ENCODE results near the gene PBLD. TPM values are rescaled to one million over a fixed set of nuclear protein-coding genes. Genes with fewer than 3 reads are reported as not detected.
A peak's percentile ranks its signal among the peaks of the same experiment; 100 is the strongest.
"Not testable (repeated sequence)": the region's sequence is repeated elsewhere in the genome, so short reads cannot be mapped to it uniquely, and the experiment has no call there.

Gene PBLD
- total RNA-seq, 1 experiment from 2014 or later = 3.4 TPM

DNA sequence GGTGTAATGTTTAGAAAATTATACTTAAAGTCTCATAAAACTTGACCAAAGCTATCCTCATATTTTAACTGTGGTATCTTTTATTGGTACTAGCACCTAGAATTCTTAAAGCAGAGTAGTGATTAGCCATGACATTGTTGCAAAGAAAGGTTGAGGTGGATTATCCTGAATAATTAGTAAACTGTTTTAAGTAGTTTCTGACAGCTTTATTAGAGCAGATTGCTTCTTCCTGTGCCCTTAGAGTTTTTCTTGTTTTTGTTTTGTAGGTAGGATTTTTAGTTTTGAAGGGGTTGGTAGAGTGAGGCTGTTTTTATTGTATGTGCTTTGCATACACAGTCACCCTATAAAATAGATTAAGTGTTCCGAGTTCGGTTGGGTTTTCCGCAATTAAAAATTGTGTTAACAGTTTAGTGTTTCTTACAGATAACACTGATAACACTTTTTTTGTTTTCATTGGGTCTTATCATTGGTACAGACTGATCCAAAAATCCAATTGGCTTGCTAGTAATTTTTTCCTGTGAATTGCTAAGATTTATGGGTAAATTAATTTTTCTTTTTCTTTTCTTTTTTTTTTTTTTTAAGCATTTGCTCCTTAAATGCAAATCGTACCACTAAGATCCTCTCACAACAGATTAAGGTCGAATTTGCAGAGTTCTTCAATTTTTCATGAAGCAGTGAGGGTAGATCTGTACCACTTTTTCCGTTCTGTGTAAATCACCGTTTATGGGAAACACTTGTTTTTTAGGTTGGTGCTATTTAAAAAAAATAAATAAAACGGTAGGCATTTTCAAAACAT lies 2.1 kb upstream of the PBLD start:
- Histone ChIP-seq H3K36me3 (peaks cover 75% of the 10 kb centered on the region), H3K9me3 (no peaks in the 10 kb centered on the region), H3K27me3 (no peaks in the 10 kb centered on the region), H3K4me3 (peak overlapping the region; percentile 93)
- no peak for DNase-seq

DNA sequence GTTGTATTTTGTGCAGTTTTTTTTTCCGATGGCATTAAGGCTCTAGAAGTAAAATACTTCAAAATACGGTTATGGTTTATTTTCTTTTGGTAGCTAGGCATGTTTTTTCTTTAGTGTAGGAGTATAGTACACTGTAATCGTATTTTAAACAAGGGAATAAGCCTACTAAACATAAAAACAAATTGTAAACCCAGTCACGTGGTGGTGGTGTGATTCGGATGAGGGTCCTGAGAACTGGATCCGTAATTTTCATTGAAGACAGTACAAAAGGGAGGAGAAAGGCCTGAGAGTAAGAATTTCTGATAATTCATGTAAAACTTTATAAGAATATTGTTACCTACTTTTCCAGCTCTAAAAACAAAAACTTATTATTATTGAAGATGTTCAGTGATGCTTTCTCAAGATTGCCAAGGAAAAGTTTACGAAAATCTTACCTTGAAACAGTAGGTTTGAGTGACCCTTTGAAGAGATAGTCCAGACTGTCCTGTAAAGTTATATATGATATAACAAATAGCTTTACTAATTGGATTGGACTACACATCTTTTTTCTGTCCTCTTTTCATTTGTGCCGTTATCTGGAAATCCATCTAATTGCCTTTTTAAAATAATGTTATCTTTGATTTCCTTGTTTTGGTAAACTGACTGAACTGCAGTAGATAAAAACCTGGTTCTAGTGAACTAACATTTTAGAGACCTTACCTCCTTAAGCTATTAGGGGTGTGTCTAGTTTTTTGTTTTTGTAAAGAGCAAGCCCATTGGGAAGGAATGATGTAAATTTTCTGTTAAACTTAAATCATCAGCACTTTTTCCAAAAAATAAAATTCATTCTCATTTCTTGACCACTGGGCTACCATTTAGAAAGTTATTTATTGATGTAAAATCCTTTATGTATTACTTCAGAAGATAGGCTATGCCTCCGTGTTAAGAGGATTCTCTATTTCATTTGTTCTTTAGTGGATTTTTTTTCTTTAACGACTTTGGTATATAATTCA lies 1.0 kb upstream of the PBLD start:
- Histone ChIP-seq H3K36me3 (peaks cover 64% of the 10 kb centered on the region), H3K27me3 (no peaks in the 10 kb centered on the region), H3K4me3 (peak overlapping the region; percentile 93), H3K9me3 (no peaks in the 10 kb centered on the region)
- DNase-seq = no peak

DNA sequence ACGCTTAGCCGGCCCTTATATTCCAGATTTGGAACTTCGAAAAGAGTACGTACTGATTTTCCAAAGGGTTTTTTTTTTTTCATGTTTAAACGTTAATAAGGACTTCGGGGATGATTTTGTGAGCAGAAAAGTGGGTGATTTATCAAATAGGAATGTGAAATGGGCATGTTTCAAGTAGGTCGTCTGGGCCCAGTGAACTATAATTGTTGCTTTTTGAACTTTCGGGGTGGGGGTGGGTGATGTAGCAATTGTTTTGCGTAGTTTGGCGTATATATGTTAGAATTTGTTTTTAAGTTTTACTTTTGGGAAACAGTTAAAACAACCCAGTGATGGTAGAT lies 299 bp upstream of the PBLD start:
- Histone ChIP-seq H3K36me3 (peaks cover 57% of the 10 kb centered on the region), H3K27me3 (no peaks in the 10 kb centered on the region), H3K4me3 (peak overlapping the region; percentile 93), H3K9me3 (no peaks in the 10 kb centered on the region)
- no peak for DNase-seq

DNA sequence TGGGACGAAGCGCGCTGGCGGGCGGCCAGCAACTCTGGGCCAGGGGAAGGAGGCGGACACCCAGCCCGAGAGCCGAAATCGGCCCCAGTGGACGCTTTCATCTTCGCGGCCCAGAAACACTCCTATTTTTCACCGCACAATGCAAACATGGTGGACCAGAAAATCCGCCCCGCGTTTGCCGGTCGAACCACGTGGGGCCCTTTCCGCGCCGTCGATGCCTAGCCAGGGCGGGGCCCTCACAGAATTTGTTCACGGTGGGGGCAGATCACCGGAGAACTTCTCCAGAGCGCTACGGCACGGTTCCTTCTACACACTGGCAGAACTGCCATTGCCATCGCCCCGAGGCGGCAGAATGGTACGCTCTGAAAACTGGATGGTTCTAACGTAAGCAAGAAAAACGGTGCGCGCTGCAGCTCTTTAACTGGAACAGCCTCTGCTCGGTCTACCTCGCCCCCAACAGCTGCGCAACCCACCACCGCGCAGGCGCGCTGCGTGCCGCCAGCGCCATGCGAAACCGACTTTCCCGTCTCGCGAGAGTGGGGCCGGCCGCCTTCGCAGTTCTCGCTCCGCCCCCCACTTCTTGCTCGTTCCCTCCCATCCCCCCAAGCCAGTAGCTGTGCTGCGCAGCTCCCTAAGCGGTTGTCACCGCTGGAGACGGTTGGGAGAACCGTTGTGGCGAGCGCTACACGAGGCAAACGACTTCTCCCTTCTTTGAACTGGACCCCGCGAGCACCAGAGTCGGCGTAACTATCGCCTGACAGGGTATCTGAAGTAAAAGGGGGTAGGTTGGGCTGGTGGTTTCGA lies 1.1 kb downstream of the PBLD start, which contains the start of gene HNRNPH3:
Gene HNRNPH3, plus strand, starts transcription at position 610 of the 804 bp plus-strand sequence. CDS start 5,158 bp downstream, outside the sequence.
- Histone ChIP-seq H3K9me3 (no peaks in the 10 kb centered on the region), H3K27me3 (no peaks in the 10 kb centered on the region), H3K4me3 (peak within 1 kb of the TSS; percentile 93), H3K36me3 (peaks cover 43% of the 10 kb centered on the region)
- peak; percentile 95 for DNase-seq

DNA sequence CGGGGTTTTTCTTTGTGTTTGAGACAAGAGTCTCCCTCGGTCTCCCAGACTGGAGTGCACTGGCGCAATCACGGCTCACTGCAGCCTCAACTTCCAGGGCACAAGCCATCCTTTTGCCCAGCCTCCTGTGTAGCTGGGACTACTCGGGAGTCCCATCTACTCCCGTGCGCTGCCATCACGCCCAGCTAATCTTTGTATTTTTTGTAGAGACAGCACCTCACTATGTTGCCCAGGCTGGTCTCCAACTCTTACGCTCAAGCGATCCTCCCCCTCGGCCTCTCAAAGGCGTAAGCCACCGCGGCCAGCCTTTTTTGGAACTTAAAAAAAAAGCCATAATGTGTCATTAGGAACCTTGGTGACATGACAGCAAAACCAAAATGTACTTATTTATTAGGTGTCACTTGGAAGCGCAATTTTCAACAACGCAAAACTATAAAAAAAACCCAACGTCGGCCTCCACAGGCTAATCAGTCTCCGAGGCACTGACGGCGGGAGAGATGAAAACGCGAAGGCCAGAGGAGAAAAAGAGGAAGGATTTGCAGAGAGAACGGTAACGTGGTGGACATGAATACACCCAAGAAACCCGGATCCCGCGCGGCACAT lies 1.8 kb downstream of the PBLD start:
- Histone ChIP-seq H3K4me3 (peak overlapping the region; percentile 93), H3K9me3 (no peaks in the 10 kb centered on the region), H3K36me3 (peaks cover 36% of the 10 kb centered on the region), H3K27me3 (no peaks in the 10 kb centered on the region)
- peak; percentile 17 for DNase-seq

DNA sequence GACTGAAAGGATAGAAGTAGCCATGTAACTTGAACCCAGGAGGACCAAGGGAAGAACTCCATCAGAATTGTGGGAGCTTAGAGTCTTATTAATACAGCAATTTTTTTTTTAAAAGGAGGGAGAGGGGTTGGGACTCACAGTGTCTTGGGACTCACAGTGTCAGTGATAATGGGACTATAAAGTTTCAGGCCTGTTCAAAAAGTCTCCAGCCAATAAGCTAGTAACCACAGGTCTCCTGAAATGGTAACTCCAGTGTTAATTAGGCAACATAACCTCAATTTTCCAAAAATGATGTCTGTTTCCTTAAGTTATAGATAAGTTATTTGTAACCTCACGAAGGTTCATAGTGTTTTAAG lies 3.2 kb downstream of the PBLD start:
- no peak for DNase-seq
- Histone ChIP-seq H3K36me3 (peaks cover 23% of the 10 kb centered on the region), H3K27me3 (no peaks in the 10 kb centered on the region), H3K4me3 (no peak overlapping the region), H3K9me3 (no peaks in the 10 kb centered on the region)

DNA sequence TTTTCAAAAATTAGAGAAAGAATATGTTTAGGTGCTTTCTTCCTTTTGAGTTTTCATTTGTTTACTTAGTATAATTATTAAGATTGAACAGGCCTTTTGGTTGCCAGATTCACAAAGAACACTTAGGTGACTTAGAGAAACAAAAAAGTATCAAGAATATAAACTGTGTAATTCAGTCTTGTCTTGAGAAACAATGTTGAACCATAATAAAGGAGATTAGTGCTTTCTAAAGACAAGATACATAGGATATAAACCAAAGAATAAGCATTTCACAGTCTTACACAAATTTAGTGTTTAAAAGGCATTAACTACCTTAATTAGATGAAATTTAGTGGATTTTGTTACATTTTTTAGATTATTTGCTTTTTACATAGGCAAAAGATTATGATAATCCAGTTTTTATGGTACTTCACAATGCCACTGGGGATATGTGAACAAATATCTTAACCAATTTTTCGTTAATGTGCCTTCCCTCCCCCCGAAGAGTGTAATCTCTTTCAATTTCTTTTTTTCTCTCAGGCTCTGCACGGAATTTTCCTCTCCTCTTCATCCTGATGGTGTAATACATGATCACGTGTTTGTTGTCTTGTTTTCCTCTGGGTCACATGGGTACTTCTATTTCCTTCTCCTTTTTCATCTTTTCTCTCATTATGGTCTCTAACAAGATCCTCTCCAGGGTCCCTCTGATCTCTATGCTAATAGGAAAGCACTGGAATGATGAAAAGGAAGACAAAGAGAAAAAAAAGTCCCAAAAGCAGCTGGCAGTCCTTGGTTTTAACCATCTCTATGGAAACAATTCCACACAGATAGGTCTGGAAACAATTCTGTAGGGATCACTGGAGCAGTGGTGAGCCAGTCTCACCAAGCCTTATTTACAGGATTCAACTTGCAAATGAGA lies 4.6 kb downstream of the PBLD start:
- no peaks in the 10 kb centered on the region for H3K27me3 ChIP-seq
- DNase-seq = no peak
- peak overlapping the region; percentile 18 for H3K4me3 ChIP-seq
- peaks cover 9% of the 10 kb centered on the region for H3K36me3 ChIP-seq
- no peaks in the 10 kb centered on the region for H3K9me3 ChIP-seq

DNA sequence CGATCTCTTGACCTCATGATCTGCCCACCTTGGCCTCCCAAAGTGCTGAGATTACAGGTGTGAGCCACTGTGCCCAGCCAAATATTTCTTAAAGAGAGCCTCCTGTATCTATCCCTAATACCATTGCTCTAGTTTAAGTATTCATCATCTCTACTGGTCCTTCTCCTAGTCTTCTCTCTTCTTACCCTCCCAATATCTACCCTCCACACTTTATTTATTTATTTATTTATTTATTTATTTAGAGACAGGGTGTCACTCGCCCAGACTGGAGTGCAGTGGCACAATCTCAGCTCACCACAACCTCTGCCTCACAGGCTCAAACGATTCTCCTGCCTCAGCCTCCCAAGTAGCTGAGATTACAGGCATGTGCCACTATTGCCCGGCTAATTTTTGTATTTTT lies 8.3 kb downstream of the PBLD start:
- DNase-seq, H3K4me3 ChIP-seq, H3K9me3 ChIP-seq, H3K36me3 ChIP-seq, H3K27me3 ChIP-seq: not testable (repeated sequence)

DNA sequence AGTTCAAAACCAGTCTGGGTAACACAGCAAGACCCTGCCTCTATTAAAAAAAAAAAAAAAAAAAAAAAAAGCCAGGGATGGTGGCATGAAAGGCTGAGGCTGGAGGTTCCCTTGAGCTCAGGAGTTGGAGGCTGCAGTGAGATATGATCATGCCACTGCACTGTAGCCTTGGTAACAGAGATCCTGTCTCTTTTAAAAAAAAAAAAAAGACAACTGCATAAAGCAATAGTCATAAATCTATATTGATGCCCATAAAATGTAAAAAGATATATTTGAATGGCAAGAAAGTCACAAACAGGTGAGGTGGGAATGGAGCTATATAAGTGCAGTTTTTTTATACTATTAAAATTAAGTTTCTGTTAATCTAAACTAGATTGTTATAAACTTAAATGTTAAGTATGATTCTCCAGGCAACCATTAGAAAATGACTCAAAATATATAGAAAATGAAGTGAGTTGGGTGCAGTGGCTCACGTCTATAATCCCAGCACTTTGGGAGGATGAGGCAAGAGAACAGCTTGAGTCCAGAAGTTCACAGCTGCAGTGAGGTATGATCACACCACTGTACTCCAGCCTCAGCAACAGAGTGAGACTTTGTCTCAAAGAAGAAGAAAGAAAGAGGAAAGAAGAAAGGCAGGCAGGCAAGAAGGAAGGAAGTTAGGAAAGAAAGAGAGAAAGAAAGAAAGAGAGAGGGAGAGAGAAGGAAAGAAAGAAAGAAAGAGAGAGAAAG lies 14.2 kb downstream of the PBLD start:
- Histone ChIP-seq H3K27me3 (no peaks in the 10 kb centered on the region), H3K36me3 (no peaks in the 10 kb centered on the region), H3K9me3 (peaks cover 12% of the 10 kb centered on the region), H3K4me3 (no peak overlapping the region)
- DNase-seq = no peak

DNA sequence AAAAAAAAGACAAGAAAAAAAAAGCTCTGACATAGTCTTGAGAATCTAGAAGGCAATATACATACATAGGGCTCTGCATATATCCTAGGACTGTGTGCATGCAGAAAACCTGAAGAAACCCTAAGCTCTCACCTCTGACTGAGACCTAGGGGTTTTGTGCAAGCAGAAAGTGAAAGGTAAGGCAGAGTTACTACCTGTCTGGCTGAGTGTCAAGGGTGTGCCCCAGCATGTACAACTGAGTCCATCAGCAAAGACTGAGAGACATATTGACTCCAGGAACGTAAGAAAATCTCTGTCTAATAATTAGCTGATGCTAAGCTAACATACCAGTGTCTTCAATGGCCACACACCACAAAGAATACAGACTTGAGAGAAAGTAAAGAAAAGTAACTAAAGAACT lies 17.1 kb downstream of the PBLD start:
- Histone ChIP-seq H3K4me3 (no peak overlapping the region), H3K36me3 (no peaks in the 10 kb centered on the region), H3K9me3 (peaks cover 12% of the 10 kb centered on the region), H3K27me3 (no peaks in the 10 kb centered on the region)
- no peak for DNase-seq

DNA sequence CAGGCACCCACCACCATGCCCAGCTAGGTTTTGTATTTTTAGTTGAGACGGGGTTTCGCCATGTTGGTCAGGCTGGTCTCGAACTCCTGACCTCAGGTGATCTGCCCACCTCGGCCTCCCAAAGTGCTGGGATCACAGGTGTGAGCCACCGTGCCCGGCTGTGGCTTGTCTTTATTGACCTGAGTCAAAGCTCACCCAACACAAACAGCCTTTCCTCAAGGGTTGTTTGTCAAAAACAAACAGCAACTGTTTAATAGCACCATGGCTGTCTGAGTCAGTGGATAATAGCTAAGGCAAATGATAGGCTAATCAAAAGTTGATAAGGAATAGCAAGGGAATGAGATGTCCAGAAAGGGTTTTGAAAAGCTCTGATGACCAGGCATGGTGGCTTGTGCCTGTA lies 17.8 kb downstream of the PBLD start:
- not testable (repeated sequence) for DNase-seq, H3K27me3 ChIP-seq

DNA sequence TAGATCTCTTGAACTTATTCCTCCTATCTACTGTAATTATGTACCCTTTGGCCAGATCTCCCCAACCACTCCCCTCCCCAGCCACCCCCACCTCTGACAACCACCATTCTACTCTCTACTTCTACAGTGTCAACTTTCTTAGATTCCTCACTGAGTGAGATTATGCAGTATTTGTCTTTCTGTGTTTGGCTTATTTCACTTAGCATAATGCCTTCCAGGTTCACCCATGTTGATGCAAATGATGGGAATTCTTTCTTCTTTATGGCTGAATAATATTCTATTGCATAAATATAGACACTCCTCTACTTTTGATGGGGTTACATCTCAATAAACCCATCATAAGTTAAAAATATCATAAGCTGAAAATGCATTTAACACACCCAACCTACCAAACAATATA lies 22.2 kb downstream of the PBLD start:
- no peaks in the 10 kb centered on the region for H3K27me3 ChIP-seq

More for the DNA sequence above, 17.8 kb downstream of the PBLD start:
- peaks cover 12% of the 10 kb centered on the region for H3K9me3 ChIP-seq
- H3K4me3 ChIP-seq, H3K36me3 ChIP-seq: not testable (repeated sequence)

DNA sequence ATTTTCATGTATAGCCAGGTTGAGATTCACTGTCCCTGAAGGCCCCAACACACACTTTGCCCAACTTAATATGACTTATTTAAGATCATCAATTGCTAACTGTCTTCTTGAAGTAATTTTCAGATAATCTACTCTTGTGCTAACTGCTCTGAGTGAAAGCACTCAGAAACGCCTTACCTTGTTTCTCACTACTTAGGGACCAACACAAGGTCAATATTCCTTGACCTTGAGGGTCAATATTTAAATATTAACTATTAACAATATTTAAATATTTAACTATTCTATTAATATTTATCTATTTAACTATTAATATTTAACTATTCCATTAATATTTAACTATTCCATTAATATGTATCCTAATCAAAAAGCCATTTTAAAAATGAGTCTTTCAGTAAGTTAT lies 26.9 kb downstream of the PBLD start:
- no peaks in the 10 kb centered on the region for H3K27me3 ChIP-seq
- no peak for DNase-seq
- no peaks in the 10 kb centered on the region for H3K9me3 ChIP-seq
- H3K36me3 ChIP-seq = no peaks in the 10 kb centered on the region
- H3K4me3 ChIP-seq = no peak overlapping the region

More for the DNA sequence above, 22.2 kb downstream of the PBLD start:
- no peaks in the 10 kb centered on the region for H3K9me3 ChIP-seq
- no peak overlapping the region for H3K4me3 ChIP-seq
- no peak for DNase-seq
- no peaks in the 10 kb centered on the region for H3K36me3 ChIP-seq

DNA sequence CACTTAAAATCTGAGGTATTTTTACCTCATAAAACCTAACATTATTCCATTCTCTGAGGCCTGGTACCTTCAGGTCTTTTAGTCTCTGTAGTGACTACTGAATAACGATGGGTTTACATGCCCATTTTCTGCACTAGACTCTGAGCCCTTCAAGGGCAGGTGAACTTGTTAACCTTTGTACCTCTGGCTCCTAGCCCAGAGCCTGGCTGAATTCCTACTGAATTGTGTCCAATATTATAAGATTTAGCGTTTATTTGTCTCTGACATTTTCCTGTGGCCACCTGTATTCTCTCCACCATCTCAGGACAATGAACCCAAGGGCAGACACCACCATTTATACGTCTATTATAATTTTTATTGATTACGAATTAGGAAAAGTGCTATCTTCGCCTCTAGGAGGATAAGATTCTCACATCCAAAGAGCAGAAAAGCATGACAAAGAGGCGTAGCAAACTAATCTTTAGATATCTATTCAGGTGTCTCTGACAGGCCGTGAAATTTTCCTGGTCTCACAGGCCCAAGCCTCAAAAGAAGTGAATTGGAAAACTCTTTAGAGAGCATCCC lies 28.8 kb downstream of the PBLD start:
- DNase-seq = no peak
- Histone ChIP-seq H3K36me3 (no peaks in the 10 kb centered on the region), H3K9me3 (no peaks in the 10 kb centered on the region), H3K27me3 (no peaks in the 10 kb centered on the region), H3K4me3 (no peak overlapping the region)

DNA sequence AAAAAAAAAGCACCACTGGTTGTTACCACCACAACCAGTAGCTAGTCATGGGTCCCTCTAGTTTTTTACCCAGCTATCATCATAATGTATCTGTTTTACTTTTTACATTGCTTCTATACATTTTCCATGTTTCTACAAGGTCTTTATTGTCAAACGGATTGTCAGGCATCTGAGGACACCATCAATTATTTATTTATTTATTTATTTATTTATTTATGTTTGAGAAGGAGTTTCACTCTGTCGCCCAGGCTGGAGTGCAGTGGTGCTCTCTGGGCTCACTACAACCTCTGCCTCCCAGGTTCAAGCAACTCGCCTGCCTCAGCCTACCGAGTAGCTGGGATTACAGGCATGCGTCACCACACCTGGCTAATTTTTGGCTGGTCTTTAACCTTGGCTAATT lies 29.9 kb downstream of the PBLD start:
- no peaks in the 10 kb centered on the region for H3K27me3 ChIP-seq
- no peak for DNase-seq
- H3K9me3 ChIP-seq = no peaks in the 10 kb centered on the region
- H3K4me3 ChIP-seq = no peak overlapping the region
- H3K36me3 ChIP-seq = no peaks in the 10 kb centered on the region
